A549 (cell line): ENCODE results near the gene NMNAT2. TPM values are rescaled to one million over a fixed set of nuclear protein-coding genes. Genes with fewer than 3 reads are reported as not detected.

Experiments used
- ATAC-seq, 2 experiments: fragments of 200-7000 bp in 1 of 2; fragments of >200 bp in 1 of 2; cut with Nextera tagmentation in 1 of 2; cut with Tn5 transposase in 1 of 2; 3 replicates each; pipeline versions ENCODE4 v1.8.0 to v1.9.1; 2018 to 2020; ENCODE audit warnings: mild to moderate bottlenecking in 1 of 2, moderate library complexity in 1 of 2
- CTCF ChIA-PET: fragments of 300-600 bp; sonication (Branson Sonifier 250); formaldehyde crosslinking; extraction: SDS; loops from one replicate; lab custom pipeline; 2021; ENCODE audit warnings: antibody characterized with exemption, inconsistent platforms; lab: Yijun Ruan, JAX
- POLR2A ChIA-PET: fragments of 350-600 bp; formaldehyde crosslinking; extraction: SDS; loops from one replicate; lab custom pipeline; 2021; ENCODE audit warnings: antibody characterized with exemption, inconsistent platforms; lab: Yijun Ruan, JAX
- DNase-seq, 2 experiments: peaks; one replicate each; pipeline versions ENCODE4 v3.0.0 to v3.0.0-alpha.2; 2011 to 2016; ENCODE audit warnings: low read depth in 1 of 2, low spot score in 1 of 2
- FAIRE-seq: peaks from 2 replicates; lab custom pipeline; 2011; peaks lifted over from hg19 to GRCh38; lab: Jason Lieb, UNC
- H3K27ac ChIP-seq, 2 experiments: fragments of >200 bp; sonication (Bioruptor Twin); formaldehyde crosslinking; 3 replicates each; pipeline ENCODE4 v1.5.1; 2016 to 2017
- H3K4me1 ChIP-seq: fragments of >200 bp; sonication (Bioruptor Twin); formaldehyde crosslinking; 3 replicates; pipeline ENCODE4 v1.6.1; 2016
- H3K4me2 ChIP-seq: fragments of >200 bp; sonication (Bioruptor Twin); formaldehyde crosslinking; 3 replicates; pipeline ENCODE4 v1.6.1; 2016
- H3K4me3 ChIP-seq: fragments of >200 bp; sonication (Bioruptor Twin); formaldehyde crosslinking; 3 replicates; pipeline ENCODE4 v1.5.1; 2016
- H3K9me3 ChIP-seq: fragments of >200 bp; sonication (Bioruptor Twin); formaldehyde crosslinking; 3 replicates; pipeline ENCODE4 v1.6.1; 2016
- ATOH8 ChIP-seq: fragments of 250-450 bp; sonication (Bioruptor Pico); IDR thresholded peaks from 2 replicates; pipeline ENCODE4 v1.5.0; 2020; ENCODE audit warnings: low read depth, mild to moderate bottlenecking, moderate library complexity
- BHLHE40 ChIP-seq: IDR thresholded peaks from 2 replicates; pipeline ENCODE4 v1.6.1; 2012; ENCODE audit warnings: low read depth, low read length, inconsistent platforms
- CBX2 ChIP-seq: fragments of 200-600 bp; sonication (generic); IDR thresholded peaks from 2 replicates; pipeline ENCODE4 v1.6.1; 2016; ENCODE audit warnings: low read depth, mild to moderate bottlenecking, borderline replicate concordance
- CBX8 ChIP-seq: fragments of 200-600 bp; sonication (generic); IDR thresholded peaks from 2 replicates; pipeline ENCODE4 v1.6.1; 2016
- CHD4 ChIP-seq: fragments of 200-600 bp; sonication (generic); IDR thresholded peaks from 2 replicates; pipeline ENCODE4 v1.6.1; 2016; ENCODE audit warnings: antibody characterized with exemption, mild to moderate bottlenecking, borderline replicate concordance
- EHMT2 ChIP-seq: fragments of 200-600 bp; sonication (generic); IDR thresholded peaks from 2 replicates; pipeline ENCODE4 v1.6.1; 2016; ENCODE audit warnings: antibody characterized with exemption, low read depth, mild to moderate bottlenecking, moderate library complexity
- FOSB ChIP-seq: fragments of 250-450 bp; sonication (Bioruptor Pico); IDR thresholded peaks from 2 replicates; pipeline ENCODE4 v1.5.0; 2020; ENCODE audit warnings: mild to moderate bottlenecking, moderate library complexity
- FOSL2 ChIP-seq, 2 experiments: fragments of 450-650 bp in 1 of 2; fragments of >200 bp in 1 of 2; sonication (Bioruptor Twin) in 1 of 2; formaldehyde crosslinking; IDR thresholded peaks; 2 replicates each; pipeline versions ENCODE4 v1.5.0 to v1.6.1; 2016 to 2020; ENCODE audit warnings: mild to moderate bottlenecking in 1 of 2, moderate library complexity in 1 of 2
- HEYL ChIP-seq: fragments of 250-450 bp; sonication (Bioruptor Pico); IDR thresholded peaks from 2 replicates; pipeline ENCODE4 v1.8.0; 2021; ENCODE audit warnings: mild to moderate bottlenecking, moderate library complexity
- JUN ChIP-seq, 2 experiments: fragments of >200 bp; sonication (Bioruptor Twin); formaldehyde crosslinking; IDR thresholded peaks; 2 replicates in 1 of 2; 3 replicates in 1 of 2; pipeline ENCODE4 v1.6.1; 2016 to 2017
- JUNB ChIP-seq: fragments of >200 bp; sonication (Bioruptor Twin); formaldehyde crosslinking; IDR thresholded peaks from 2 replicates; pipeline ENCODE4 v1.6.1; 2016
- KDM1A ChIP-seq: fragments of 200-600 bp; sonication (generic); IDR thresholded peaks from 2 replicates; pipeline ENCODE4 v1.6.1; 2016; ENCODE audit warnings: low read depth, mild to moderate bottlenecking
- MAFK ChIP-seq: fragments of 450-650 bp; IDR thresholded peaks from 2 replicates; pipeline ENCODE4 v1.6.1; 2014; ENCODE audit not compliant: partially characterized antibody
- MYC ChIP-seq: IDR thresholded peaks from 2 replicates; pipeline ENCODE4 v1.6.1; 2012; ENCODE audit warnings: mild to moderate bottlenecking, inconsistent platforms, low read length, improper control_type of control experiment, borderline replicate concordance
- NPAS2 ChIP-seq: fragments of 250-450 bp; sonication (Bioruptor Pico); IDR thresholded peaks from 2 replicates; pipeline ENCODE4 v1.8.0; 2022; ENCODE audit warnings: mild to moderate bottlenecking, moderate library complexity, borderline replicate concordance
- NR3C1 ChIP-seq: fragments of >200 bp; sonication (Bioruptor Twin); formaldehyde crosslinking; IDR thresholded peaks from 3 replicates; pipeline ENCODE4 v1.6.1; 2017
- PBX3 ChIP-seq: IDR thresholded peaks from 2 replicates; pipeline ENCODE4 v1.6.1; 2012
- PHF8 ChIP-seq: fragments of 200-600 bp; sonication (generic); IDR thresholded peaks from 2 replicates; pipeline ENCODE4 v1.6.1; 2016; ENCODE audit warnings: low read depth, mild to moderate bottlenecking, antibody characterized with exemption, moderate library complexity, borderline replicate concordance
- POLR2A ChIP-seq: IDR thresholded peaks from 2 replicates; pipeline ENCODE4 v1.6.1; 2012; ENCODE audit warnings: mild to moderate bottlenecking, low read length
- RARB ChIP-seq: fragments of 250-450 bp; sonication (Bioruptor Pico); IDR thresholded peaks from 2 replicates; pipeline ENCODE4 v1.8.0; 2021; ENCODE audit warnings: mild to moderate bottlenecking, moderate library complexity
- RFX5 ChIP-seq: fragments of 450-650 bp; IDR thresholded peaks from 2 replicates; pipeline ENCODE4 v1.7.1; 2014; ENCODE audit warnings: antibody characterized with exemption, mild to moderate bottlenecking, moderate library complexity
- RNF2 ChIP-seq: fragments of 200-600 bp; sonication (generic); IDR thresholded peaks from 2 replicates; pipeline ENCODE4 v1.6.1; 2016; ENCODE audit warnings: low read depth, mild to moderate bottlenecking, antibody characterized with exemption, moderate library complexity, borderline replicate concordance
- SMC3 ChIP-seq: fragments of >200 bp; sonication (Bioruptor Twin); formaldehyde crosslinking; IDR thresholded peaks from 3 replicates; pipeline ENCODE4 v1.6.1; 2018; ENCODE audit warnings: inconsistent platforms
- TFCP2L1 ChIP-seq: fragments of 250-450 bp; sonication (Bioruptor Pico); IDR thresholded peaks from 2 replicates; pipeline ENCODE4 v1.5.0; 2021; ENCODE audit warnings: mild to moderate bottlenecking
- USF2 ChIP-seq: fragments of 450-650 bp; IDR thresholded peaks from 2 replicates; pipeline ENCODE4 v1.6.1; 2014; ENCODE audit warnings: antibody characterized with exemption
- ZC3H11A ChIP-seq: fragments of 450-650 bp; IDR thresholded peaks from 2 replicates; pipeline ENCODE4 v1.6.1; 2014; ENCODE audit warnings: antibody characterized with exemption, mild to moderate bottlenecking
- ZSCAN20 ChIP-seq: fragments of 250-450 bp; sonication (Bioruptor Pico); IDR thresholded peaks from 2 replicates; pipeline ENCODE4 v1.8.0; 2022; ENCODE audit warnings: mild to moderate bottlenecking, moderate library complexity
- WGBS: methylation state at CpG from one replicate; pipeline ENCODE4 v1.1.6; 2017; ENCODE audit errors: missing lambda C conversion rate; 5-methylcytosine and 5-hydroxymethylcytosine counted together
- polyA plus RNA-seq, 4 experiments: library from polyadenylated mRNA; depleted of rRNA in 3 of 4; stranded (reverse); fragments of >200 nt; fragmentation: RNase III in 1 of 4; extraction: RNeasy Plus Mini Kit Qiagen cat#74134 plus additional on column Dnase treatment in 1 of 4; gene quantifications; 2 replicates in 3 of 4; 3 replicates in 1 of 4; pipeline ENCODE4 v1.2.3, GENCODE V29; 2011 to 2017
- TF ChIP-seq, protein P1 (sequence below): fragments of 250-450 bp; sonication (Bioruptor Pico); IDR thresholded peaks from 2 replicates; pipeline ENCODE4 v1.5.0; 2021; ENCODE audit warnings: mild to moderate bottlenecking, moderate library complexity, borderline replicate concordance
- TF ChIP-seq, protein P2 (sequence below): IDR thresholded peaks from 2 replicates; pipeline ENCODE4 v1.6.1; 2012; ENCODE audit warnings: low read depth, borderline replicate concordance

The NMNAT2 gene
- polyA plus RNA-seq, 2 of the 4 experiments (the other 2 are of a cell fraction), result 0.16 to 0.63 TPM

DNA sequence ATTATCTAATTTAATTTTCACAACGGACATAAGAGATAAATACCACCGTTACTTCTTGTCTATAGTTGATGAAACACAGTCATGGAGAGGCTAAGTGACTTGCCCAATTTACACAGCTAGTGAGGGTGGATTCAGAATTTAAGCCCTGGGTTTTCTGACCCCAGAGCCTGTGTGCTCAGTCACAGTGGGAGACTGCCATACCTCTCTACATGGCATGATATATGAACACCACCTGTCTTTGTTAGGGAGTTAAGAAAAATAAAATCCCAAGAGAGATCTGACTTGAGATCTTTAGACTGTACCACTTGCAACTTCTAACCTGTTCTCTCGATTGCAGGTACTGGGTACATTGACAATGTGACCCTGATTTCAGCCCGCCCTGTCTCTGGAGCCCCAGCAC, 191.8 kb downstream of the NMNAT2 start:
- ChIA-PET POLR2A (no interaction called here), CTCF (interaction anchor here (1.9 to 6.0 kb wide), 2 partner anchors 9 to 264 kb away, joined by 10 to 40 read pairs; no protein-coding TSS in a partner anchor)
- WGBS, result 85% methylated on average over 4 of the region's 4 CpGs
- Histone ChIP-seq H3K4me1 (peaks cover 14% of the 10 kb centered on the region), H3K4me2 (no peak overlapping the region), H3K4me3 (no peak overlapping the region), H3K27ac (no peak overlapping the region), H3K9me3 (no peaks in the 10 kb centered on the region)
- TF ChIP-seq ZSCAN20 (CRISPR knock-in tag), result no peak
- TF ChIP-seq RFX5, result no peak
- FAIRE-seq (no peak), DNase-seq (no peak), ATAC-seq (no peak)

GRCh38 chr1:183223467-183223866, 194.7 kb downstream of the NMNAT2 start:
- H3K9me3 ChIP-seq, result no peaks in the 10 kb centered on the region
- ChIA-PET POLR2A (no interaction called here), CTCF (interaction anchor here (0.9 to 6.0 kb wide), 4 partner anchors 11 to 261 kb away, joined by 3 to 40 read pairs (median 12); no protein-coding TSS in a partner anchor)
- WGBS, result 86% methylated on average over 3 of the region's 3 CpGs
- ATAC-seq (no peak), FAIRE-seq (no peak), DNase-seq (no peak)
- no peak overlapping the region for H3K4me3 ChIP-seq
- no peak for TF ChIP-seq JUNB
- TF ChIP-seq CBX8, result no peak
- TF ChIP-seq POLR2A, result no peak
- TF ChIP-seq EHMT2, result no peak
- TF ChIP-seq, protein P1, sequence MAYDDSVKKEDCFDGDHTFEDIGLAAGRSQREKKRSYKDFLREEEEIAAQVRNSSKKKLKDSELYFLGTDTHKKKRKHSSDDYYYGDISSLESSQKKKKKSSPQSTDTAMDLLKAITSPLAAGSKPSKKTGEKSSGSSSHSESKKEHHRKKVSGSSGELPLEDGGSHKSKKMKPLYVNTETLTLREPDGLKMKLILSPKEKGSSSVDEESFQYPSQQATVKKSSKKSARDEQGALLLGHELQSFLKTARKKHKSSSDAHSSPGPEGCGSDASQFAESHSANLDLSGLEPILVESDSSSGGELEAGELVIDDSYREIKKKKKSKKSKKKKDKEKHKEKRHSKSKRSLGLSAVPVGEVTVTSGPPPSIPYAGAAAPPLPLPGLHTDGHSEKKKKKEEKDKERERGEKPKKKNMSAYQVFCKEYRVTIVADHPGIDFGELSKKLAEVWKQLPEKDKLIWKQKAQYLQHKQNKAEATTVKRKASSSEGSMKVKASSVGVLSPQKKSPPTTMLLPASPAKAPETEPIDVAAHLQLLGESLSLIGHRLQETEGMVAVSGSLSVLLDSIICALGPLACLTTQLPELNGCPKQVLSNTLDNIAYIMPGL (CRISPR knock-in tag), result no peak
- no peak for TF ChIP-seq MAFK
- TF ChIP-seq FOSL2 (IDR thresholded peaks at IDR 0.05), result no peak
- TF ChIP-seq FOSL2 (CRISPR knock-in tag; IDR thresholded peaks at IDR 0.05), result no peak
- TF ChIP-seq RNF2, result no peak
- TF ChIP-seq ZC3H11A, result no peak
- TF ChIP-seq USF2, result no peak
- no peak for TF ChIP-seq RARB (CRISPR knock-in tag)
- no peak for TF ChIP-seq PBX3
- TF ChIP-seq FOSB (CRISPR knock-in tag), result no peak
- TF ChIP-seq RFX5, result no peak
- no peak for TF ChIP-seq NPAS2 (CRISPR knock-in tag)
- no peak for TF ChIP-seq NR3C1
- TF ChIP-seq BHLHE40, result no peak
- H3K4me1 ChIP-seq, result no peaks in the 10 kb centered on the region
- no peak overlapping the region for H3K27ac ChIP-seq
- no peak overlapping the region for H3K4me2 ChIP-seq

GRCh38 chr1:183222909-183223308, 195.3 kb downstream of the NMNAT2 start:
- no peak for FAIRE-seq
- 96% methylated on average over 3 of the region's 3 CpGs for WGBS
- CTCF ChIA-PET, result interaction anchor here (0.6 to 4.4 kb wide), 2 partner anchors 12 to 420 kb away, joined by 4 to 20 read pairs; no protein-coding TSS in a partner anchor

More at GRCh38 chr1:183222909-183223308, 195.3 kb downstream of the NMNAT2 start:
- no peak overlapping the region for H3K4me2 ChIP-seq
- ATAC-seq (no peak), DNase-seq (no peak)
- no peak overlapping the region for H3K4me3 ChIP-seq
- no peak overlapping the region for H3K27ac ChIP-seq
- H3K9me3 ChIP-seq, result no peaks in the 10 kb centered on the region
- TF ChIP-seq NPAS2 (CRISPR knock-in tag), result no peak
- TF ChIP-seq MYC, result no peak
- TF ChIP-seq BHLHE40, result no peak
- TF ChIP-seq MAFK, result no peak
- TF ChIP-seq, protein P2, sequence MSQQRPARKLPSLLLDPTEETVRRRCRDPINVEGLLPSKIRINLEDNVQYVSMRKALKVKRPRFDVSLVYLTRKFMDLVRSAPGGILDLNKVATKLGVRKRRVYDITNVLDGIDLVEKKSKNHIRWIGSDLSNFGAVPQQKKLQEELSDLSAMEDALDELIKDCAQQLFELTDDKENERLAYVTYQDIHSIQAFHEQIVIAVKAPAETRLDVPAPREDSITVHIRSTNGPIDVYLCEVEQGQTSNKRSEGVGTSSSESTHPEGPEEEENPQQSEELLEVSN, result no peak
- TF ChIP-seq ATOH8 (CRISPR knock-in tag), result no peak
- no peak for TF ChIP-seq HEYL (CRISPR knock-in tag)
- no peak for TF ChIP-seq CHD4
- no peak for TF ChIP-seq RARB (CRISPR knock-in tag)
- TF ChIP-seq JUN (IDR thresholded peaks at IDR 0.05), result no peak
- TF ChIP-seq CBX2, result no peak
- no peak for TF ChIP-seq SMC3
- no peak for TF ChIP-seq FOSB (CRISPR knock-in tag)
- no peak for TF ChIP-seq PHF8
- TF ChIP-seq KDM1A, result no peak
- no peak for TF ChIP-seq JUNB
- TF ChIP-seq TFCP2L1 (CRISPR knock-in tag), result no peak
- no peaks in the 10 kb centered on the region for H3K4me1 ChIP-seq
- POLR2A ChIA-PET, result no interaction called here
